SU-DHL-6 (cell line): ENCODE results near the gene KCP.

ENCODE experiments used
- CTCF ChIP-seq: fragments of 200-600 bp; sonication (generic); IDR thresholded peaks from one replicate; pipeline ENCODE4 v1.5.1; 2017; ENCODE audit warnings: antibody characterized with exemption, mild to moderate bottlenecking, low read length, moderate library complexity; ENCODE audit not compliant: insufficient read depth, poor library complexity, severe bottlenecking
- EZH2phosphoT487 ChIP-seq: fragments of 200-600 bp; sonication (generic), shearing (Covaris generic); conservative IDR thresholded peaks from 2 replicates; pipeline ENCODE4 v1.6.1; 2018; ENCODE audit warnings: mild to moderate bottlenecking, antibody characterized with exemption, low read length, moderate library complexity, mixed read lengths

- no peak for TF ChIP-seq CTCF
- no peak for TF ChIP-seq EZH2phosphoT487
Observed at GRCh38 chr7:128906001-128906765, 4.3 kb downstream of the KCP start.
